HG02610 (cell line): ENCODE data around the gene AGL.
A peak's percentile ranks its signal among the peaks of the same experiment; 100 is the strongest.
"Not testable (repeated sequence)": the region's sequence is repeated elsewhere in the genome, so short reads cannot be mapped to it uniquely, and the experiment has no call there.

ENCODE experiments used
- ATAC-seq: cut with Tn5 transposase; IDR thresholded peaks from one replicate; pipeline ENCODE4 v1.9.1; 2021; ENCODE audit warnings: mild to moderate bottlenecking, moderate library complexity; ENCODE audit not compliant: unreplicated experiment

AGL gene

GRCh38 chr1:99850459-99851291 is 514 bp downstream of the AGL start:
- ATAC-seq, result peak; percentile 15

DNA sequence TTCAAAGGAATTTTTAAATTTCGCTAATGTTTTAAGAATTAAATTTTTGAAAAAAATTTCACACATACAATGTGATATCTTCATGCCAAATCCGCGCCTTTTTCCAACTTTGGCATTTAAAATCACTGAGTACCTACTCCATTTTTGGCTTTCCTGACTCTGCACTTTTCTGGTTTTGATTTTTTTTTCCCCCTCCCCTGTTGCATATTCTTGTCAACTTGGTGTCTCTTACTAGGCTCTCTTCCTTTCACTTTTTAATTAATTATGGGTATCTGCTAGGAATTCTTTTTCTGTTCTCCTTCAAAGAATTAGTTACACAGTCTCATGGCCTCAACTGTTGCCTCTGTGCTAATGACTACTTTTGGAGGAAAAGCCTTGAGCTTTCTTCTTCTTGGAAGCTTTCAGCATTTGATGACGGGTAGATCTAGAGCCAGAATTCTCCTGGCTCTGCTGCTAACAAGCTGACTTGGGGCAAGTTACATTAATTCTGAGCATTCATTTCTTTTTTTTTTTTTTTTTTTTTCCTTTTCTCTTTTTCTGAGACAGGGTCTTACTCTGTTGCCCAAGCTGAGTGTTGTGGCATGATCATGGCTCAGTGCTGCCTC is 1.8 kb downstream of the AGL start:
- ATAC-seq, result no peak

- ATAC-seq, result no peak
Observed at GRCh38 chr1:99852648-99853047, 2.5 kb downstream of the AGL start.

DNA sequence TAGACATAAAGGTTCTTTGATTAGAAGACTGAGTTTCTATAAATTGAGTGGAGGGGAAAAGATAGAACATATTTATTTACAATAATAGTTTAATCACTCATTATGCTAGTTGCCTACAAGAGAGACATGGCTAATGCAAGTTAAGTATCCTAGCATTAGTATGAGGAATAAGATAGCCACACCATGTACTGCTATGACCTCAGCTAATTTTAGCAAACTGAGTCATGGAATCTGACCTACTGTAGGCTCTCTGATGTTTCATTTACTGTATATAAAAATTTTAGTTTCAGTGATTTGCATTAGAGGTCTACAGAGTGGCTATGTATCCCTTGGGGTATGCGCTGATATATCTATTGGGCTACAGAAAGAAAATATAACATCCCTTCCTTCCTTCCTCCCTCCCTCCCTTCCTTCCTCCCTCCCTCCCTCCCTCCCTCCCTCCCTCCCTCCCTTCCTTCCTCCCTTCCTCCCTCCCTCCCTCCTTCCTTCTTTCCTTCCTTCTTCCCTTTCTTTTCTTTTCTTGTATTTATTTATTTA is 5.8 kb downstream of the AGL start:
- no peak for ATAC-seq

DNA sequence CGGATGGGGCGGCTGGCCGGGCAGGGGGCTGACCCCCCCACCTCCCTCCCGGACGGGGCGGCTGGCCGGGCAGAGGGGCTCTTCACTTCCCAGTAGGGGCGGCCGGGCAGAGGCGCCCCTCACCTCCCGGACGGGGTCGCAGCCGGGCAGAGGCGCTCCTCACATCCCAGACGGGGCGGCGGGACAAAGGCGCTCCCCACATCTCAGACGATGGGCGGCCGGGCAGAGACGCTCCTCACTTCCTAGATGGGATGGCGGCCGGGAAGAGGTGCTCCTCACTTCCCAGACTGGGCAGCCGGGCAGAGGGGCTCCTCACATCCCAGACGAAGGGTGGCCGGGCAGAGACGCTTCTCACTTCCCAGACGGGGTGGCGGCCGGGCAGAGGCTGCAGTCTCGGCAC is 6.9 kb downstream of the AGL start:
- ATAC-seq, result not testable (repeated sequence)

DNA sequence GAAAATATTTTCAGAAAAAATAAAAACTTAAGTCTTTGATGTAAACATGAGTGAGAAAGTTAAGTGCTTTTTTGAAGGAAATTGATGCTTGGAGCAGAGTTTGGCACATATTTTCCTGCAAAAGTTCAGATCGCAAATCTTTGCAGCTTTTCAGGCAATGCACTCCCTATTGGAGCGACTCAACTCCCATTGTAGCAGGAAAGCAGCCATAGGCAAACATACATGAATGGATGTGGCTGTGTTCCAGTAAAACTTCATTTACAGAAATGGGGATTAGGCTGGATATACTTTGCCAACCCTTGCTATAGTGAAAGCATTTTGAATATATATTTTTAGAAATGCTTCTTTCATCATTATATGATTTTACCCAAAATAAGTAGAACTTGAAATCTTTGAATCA is 8.1 kb downstream of the AGL start:
- ATAC-seq, result no peak

DNA sequence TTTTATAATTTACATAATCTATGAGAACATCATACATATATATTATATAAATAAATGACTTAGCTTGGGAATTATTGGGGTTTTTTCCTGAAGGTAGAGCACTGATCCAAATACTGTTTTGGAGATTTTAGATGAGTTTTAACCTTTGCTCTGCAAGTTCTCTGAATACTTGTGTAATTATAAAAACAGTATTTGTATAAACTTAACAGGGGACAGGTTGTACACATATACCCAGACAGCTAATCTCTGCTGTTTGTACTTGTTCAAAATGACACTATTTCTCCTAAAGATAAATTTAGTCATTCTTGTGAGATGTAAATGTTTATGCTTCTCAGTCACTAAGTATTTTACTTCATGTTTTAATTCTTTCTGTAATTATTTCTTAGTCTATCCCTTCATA is 8.7 kb downstream of the AGL start:
- no peak for ATAC-seq

GRCh38 chr1:99860703-99861102 is 10.5 kb downstream of the AGL start:
- ATAC-seq, result no peak

DNA sequence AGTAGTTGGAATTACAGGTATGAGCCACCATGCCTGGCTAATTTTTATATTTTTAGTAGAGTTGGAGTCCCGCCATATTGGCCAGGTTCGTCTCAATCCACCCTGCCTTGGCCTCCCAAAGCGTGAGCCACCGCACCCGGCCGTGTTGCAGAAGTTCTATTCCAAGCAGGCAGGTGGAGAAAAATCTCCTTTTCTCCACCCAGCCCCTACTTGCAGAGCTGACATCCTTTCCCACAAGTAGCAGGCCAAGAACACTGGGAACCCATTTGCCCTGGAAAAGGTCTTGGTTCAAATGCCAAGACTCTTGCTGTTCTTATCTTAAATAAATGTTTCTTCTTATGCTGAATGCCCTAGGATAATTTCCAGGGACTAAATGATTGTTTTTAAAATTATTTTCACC is 17.5 kb downstream of the AGL start:
- ATAC-seq, result no peak

GRCh38 chr1:99869304-99869703 is 19.1 kb downstream of the AGL start:
- no peak for ATAC-seq

- no peak for ATAC-seq
Observed at GRCh38 chr1:99869723-99870122, 19.6 kb downstream of the AGL start.

DNA sequence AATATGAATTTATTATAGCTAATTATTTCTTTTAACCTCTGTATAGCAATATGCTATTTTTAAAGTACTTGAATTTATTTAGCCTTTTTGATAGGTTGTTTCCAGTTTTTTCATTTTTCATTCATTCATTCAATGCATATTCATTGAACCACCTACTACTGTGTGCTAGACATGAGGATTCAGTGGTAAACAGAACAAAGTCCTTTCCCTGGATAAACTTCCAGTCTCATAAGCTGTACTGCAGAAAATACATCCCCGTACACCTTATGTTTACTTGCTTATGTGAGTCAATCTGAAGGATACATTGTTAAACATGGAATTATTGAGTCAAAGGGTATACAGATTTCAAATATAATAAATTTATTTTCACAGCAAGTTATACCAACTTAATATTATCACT is 21.9 kb downstream of the AGL start:
- ATAC-seq, result no peak

DNA sequence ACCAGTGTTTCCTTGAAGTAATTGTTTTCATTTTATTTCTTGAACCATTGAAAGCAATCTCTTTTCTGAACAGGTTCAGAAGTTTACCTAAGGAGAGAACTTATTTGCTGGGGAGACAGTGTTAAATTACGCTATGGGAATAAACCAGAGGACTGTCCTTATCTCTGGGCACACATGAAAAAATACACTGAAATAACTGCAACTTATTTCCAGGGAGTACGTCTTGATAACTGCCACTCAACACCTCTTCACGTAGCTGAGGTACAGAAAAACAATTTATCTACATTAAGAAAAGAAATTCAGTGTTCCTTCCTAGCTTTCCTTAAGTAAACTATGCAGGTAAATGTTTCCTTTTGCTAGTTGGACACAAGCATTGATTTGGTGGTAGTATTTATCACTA is 27.4 kb downstream of the AGL start:
- ATAC-seq, result no peak

- no peak for ATAC-seq
Observed at GRCh38 chr1:99886179-99886578, 36.0 kb downstream of the AGL start.

DNA sequence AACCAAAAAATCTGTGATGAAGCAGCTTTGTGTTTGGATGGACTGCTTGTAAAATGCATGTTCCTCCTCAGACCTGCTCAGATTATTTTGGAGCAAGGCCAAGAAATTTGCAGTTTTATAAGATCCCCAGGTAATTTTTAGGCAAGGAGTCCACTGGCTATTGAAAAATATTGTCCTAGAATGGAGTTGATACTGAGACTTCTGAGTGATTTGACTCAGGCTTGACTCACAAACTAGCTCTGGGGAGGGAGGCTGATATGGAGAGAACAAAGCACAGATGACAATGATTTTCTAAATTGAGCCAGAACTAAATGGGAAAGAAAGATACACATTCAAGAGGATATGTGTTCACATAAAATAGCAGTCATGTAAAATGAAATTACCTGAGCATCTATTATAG is 36.7 kb downstream of the AGL start:
- no peak for ATAC-seq

DNA sequence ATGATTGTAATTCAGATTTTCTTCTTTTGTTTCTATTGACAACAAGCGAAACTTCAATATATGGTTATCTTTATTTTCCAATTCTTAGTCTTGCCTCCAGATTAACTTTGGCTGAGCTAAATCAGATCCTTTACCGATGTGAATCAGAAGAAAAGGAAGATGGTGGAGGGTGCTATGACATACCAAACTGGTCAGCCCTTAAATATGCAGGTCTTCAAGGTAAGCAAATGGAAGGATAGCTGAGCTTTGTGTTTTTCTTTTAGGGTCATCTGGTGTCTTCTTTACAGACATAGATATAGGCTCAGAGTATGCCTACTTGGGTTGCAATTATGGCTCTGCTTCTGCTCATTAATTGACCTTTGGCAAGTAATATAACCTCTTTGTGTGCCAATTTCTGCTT is 37.7 kb downstream of the AGL start:
- ATAC-seq, result no peak

DNA sequence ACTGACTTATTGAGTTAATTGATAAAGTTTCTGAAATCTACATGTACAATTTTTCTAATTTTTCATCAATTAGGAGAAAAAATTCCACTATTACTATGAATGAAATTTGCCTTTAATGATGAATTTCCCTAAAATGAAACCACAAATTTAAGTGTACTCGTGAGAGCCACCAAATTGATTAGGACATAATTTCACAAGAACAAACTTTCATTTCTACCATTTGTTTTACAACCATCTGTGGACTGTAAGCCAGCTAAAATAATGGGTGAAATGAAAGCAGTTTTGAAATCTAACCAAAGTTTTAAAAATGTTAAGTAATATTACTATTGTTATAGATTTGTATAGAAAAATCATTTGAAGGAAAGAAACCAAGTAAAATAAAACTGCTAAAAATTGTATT is 41.8 kb downstream of the AGL start:
- ATAC-seq, result no peak

- ATAC-seq, result not testable (repeated sequence)
Observed at GRCh38 chr1:99903278-99903677, 53.1 kb downstream of the AGL start.

- ATAC-seq, result no peak
Observed at GRCh38 chr1:99906535-99906934, 56.4 kb downstream of the AGL start.

- no peak for ATAC-seq
Observed at GRCh38 chr1:99917214-99917613, 67.1 kb downstream of the AGL start.

DNA sequence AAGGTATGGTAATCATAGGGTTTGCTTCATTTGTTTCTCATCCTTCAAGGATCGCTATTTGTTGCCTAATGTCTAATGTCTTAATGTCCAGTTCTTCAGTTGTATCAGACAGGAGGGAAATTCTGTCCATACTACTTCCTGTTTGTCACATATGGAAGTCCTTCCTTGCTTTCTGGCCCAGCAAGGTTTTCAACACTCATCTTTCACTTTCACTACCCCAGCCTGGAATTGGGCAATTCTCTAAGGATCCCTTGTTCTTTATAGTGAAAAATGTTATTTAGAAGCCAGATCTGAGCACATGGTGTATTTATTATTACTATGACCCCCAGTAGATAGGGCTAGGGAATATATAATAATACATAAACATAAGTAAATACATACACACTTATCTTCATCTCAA is 69.1 kb downstream of the AGL start:
- no peak for ATAC-seq

GRCh38 chr1:99934801-99935200 is 84.6 kb downstream of the AGL start:
- ATAC-seq, result no peak
